Measurements from ENCODE around the gene DNAJC22. TPM values are rescaled to one million over a fixed set of nuclear protein-coding genes. Genes with fewer than 3 reads are reported as not detected.

The DNAJC22 gene
- 23.0 and 31.7 TPM in 2 replicates for total RNA-seq (2016; rRNA removed; fragmentation: Illumina TruSeq; extraction: Trizol)
- total RNA-seq (2016; cell fraction: cytosol; rRNA removed; fragmentation: Illumina TruSeq; extraction: Trizol; ENCODE audit: low read depth), result 8.6 and 10.6 TPM in 2 replicates
- total RNA-seq (2016; cell fraction: insoluble cytoplasmic fraction; rRNA removed; fragmentation: Illumina TruSeq; extraction: Trizol), result 28.2 and 31.3 TPM in 2 replicates
- 31.0 and 32.2 TPM in 2 replicates for total RNA-seq (2016; cell fraction: membrane; rRNA removed; fragmentation: Illumina TruSeq; extraction: Trizol)
- total RNA-seq (2016; cell fraction: nucleus; rRNA removed; fragmentation: Illumina TruSeq; extraction: Trizol), result 18.7 and 28.7 TPM in 2 replicates
- polyA plus RNA-seq (2011; rRNA removed), result 25.2 and 25.3 TPM in 2 replicates
- polyA plus RNA-seq (2011; cell fraction: cytosol; rRNA removed), result 21.8 and 23.4 TPM in 2 replicates
- 17.7 and 19.2 TPM in 2 replicates for polyA plus RNA-seq (2011; cell fraction: nucleus; rRNA removed)
- 12.3 and 19.2 TPM in 2 replicates for polyA plus RNA-seq (2012)
- 8.0 and 8.6 TPM in 2 replicates for polyA plus RNA-seq (2016; cell fraction: cytosol; fragmentation: Illumina TruSeq; extraction: Trizol; ENCODE audit: low read depth)
- 23.5 TPM in 2 replicates for polyA plus RNA-seq (2016; cell fraction: insoluble cytoplasmic fraction; fragmentation: Illumina TruSeq; extraction: Trizol; ENCODE audit: low read depth)
- polyA plus RNA-seq (2016; cell fraction: membrane; fragmentation: Illumina TruSeq; extraction: Trizol; ENCODE audit: low read depth), result 19.8 and 20.5 TPM in 2 replicates
- 33.4 and 37.4 TPM in 2 replicates for polyA plus RNA-seq (2016; cell fraction: nucleus; fragmentation: Illumina TruSeq; extraction: Trizol; ENCODE audit: insufficient read depth, low read depth)
- 5.2 and 42.6 TPM in 2 replicates for polyA minus RNA-seq (2011; rRNA and poly(A)+ RNA removed; ENCODE audit: low replicate concordance)
- polyA minus RNA-seq (2011; cell fraction: cytosol; rRNA and poly(A)+ RNA removed), result 11.0 and 11.7 TPM in 2 replicates
- 13.9 and 17.5 TPM in 2 replicates for polyA minus RNA-seq (2011; cell fraction: nucleus; rRNA and poly(A)+ RNA removed)
- percentile 88 among the genes with signal in this experiment for Bru-seq, nascent RNA
- BruChase-seq, experiment 1, labeled RNA remaining after a 6-hour chase, result percentile 97 among the genes with signal in this experiment
- percentile 92 among the genes with signal in this experiment for BruChase-seq, experiment 2, labeled RNA remaining after a 2-hour chase
- long read RNA-seq, experiment 1, partial matches to known transcripts, result 17 of 25 reads
- long read RNA-seq, experiment 1, other reads (novel, unspliced or antisense), result 8 of 25 reads
- long read RNA-seq, experiment 2, partial matches to known transcripts, result 29 of 73 reads
- long read RNA-seq, experiment 2, other reads (novel, unspliced or antisense), result 44 of 73 reads

DNA sequence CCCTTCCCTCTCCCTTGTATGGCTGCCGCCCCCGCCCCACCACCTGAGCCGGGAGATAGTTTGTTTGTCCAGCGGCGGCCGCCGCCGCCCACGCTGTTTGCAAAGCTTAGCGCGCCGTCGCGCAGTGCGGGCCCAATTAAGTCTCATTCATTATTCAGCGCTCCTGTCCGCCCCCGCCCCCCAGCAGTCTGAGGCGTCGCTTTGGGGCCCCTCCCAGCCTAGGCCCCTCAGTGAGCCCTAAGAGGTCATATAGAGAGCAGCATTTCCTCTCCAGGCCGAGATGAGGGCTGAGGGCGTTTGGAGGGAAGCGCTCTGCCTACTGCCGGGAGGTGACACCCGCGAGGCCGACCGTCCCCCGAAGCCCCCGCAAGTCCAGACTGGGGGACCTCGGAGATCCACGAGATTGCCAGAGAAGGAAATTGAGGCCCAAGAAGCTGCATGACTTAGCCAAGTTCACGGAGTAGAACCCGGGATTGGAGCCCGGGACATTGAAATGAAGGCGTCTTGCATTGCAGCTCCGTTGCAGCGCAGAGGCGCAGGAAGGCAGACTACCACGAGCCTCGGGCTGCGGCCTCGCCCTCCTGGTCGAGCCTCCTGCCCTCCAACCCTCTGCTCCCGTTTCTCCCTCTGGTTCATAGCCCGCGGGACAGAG is at the start of gene DNAJC22:
TSS of gene DNAJC22 (plus strand) at position 230 of the 652 bp plus-strand sequence. CDS start 1,985 bp downstream, outside the sequence.
- peaks cover 67% of the 10 kb centered on the region for H3K4me1 ChIP-seq (ENCODE audit: insufficient read depth, low read length)
- peaks cover 13 to 47% of the 10 kb centered on the region in 2 experiments; a peak in 4 of 5 replicates for H3K27me3 ChIP-seq (ENCODE audit: control insufficient read depth in 1 of 2, insufficient read depth in 2 of 2, low read length in 2 of 2)
- intact Hi-C loops (cut with micrococcal nuclease; ENCODE audit: unreplicated experiment) (loop anchor here (1.0 kb wide), 1 partner anchor 23 kb away; the partner anchor contains the start of gene TROAP), in situ Hi-C loops (cut with HindIII; ENCODE audit: extremely low pct_ligation_motif_present, low pct_unique_long_range_greater_than_20kb) (loop anchor here (10.0 kb wide), 1 partner anchor 62 kb away; no protein-coding TSS in a partner anchor)
- H3K36me3 ChIP-seq (replicated peaks in 1 of 2; ENCODE audit: control insufficient read depth in 1 of 2, insufficient read depth in 2 of 2, low read length in 2 of 2), result peaks cover 2 to 3% of the 10 kb centered on the region in 2 experiments; a peak in 2 of 5 replicates
- no TSS peak for BruUV-seq (replicated peaks)
- CTCF ChIA-PET (ENCODE audit: low intra/inter-chr PET ratio, low total read pairs), result interaction anchor here (1.0 to 3.0 kb wide), 3 partner anchors 15 to 167 kb away, joined by 4 to 6 read pairs (median 5); no protein-coding TSS in a partner anchor
- H3K4me2 ChIP-seq (ENCODE audit: low read depth, low read length), result peak within 1 kb of the TSS; percentile 98
- peak within 1 kb of the TSS; percentile 42 for H3K9ac ChIP-seq (ENCODE audit: insufficient read depth, low read depth, low read length)
- no peak for FAIRE-seq
- no peak within 1 kb of the TSS for H2AFZ ChIP-seq (ENCODE audit: low read length)
- no peaks in the 10 kb centered on the region for H3K9me3 ChIP-seq (ENCODE audit: low read length)
- 0 out of 2 replicates have a peak, but pooled peaks cover 6% of the 10 kb centered on the region for H4K20me1 ChIP-seq (ENCODE audit: insufficient read depth, low read length)
- ATAC-seq, result peak; percentile 17
- peak within 1 kb of the TSS; percentile 48 to 84 (median 63) for H3K4me3 ChIP-seq (replicated peaks in 1 of 3; ENCODE audit: insufficient read depth in 1 of 3, low read depth in 2 of 3, low read length in 3 of 3)
- WGBS (ENCODE audit: low lambda C conversion rate), result 1% methylated on average over 27 of the region's 47 CpGs
- no peak for DNase-seq (ENCODE audit: low spot score)
- POLR2A ChIA-PET, result interaction anchor here (0.7 to 4.5 kb wide), 9 partner anchors 10 to 167 kb away, joined by 3 to 41 read pairs (median 8); partner anchors contain the start of genes SPATS2 and TROAP
- peaks cover 17% of the 10 kb centered on the region for H3K79me2 ChIP-seq (ENCODE audit: insufficient read depth, low read length)
- H3K27ac ChIP-seq (ENCODE audit: extremely low read length, insufficient read depth, low read length), result no peak within 1 kb of the TSS
- 0 out of 2 replicates have a peak, but pooled peaks have one; percentile 14 for TF ChIP-seq NR2F2 (IDR thresholded peaks at IDR 0.05; ENCODE audit: borderline replicate concordance, low read depth)
- TF ChIP-seq SMAD9 (CRISPR knock-in tag; IDR thresholded peaks at IDR 0.05), result 0 out of 2 replicates have a peak, but pooled peaks have one; percentile 54
- no peak for TF ChIP-seq MTF2 (CRISPR knock-in tag; IDR thresholded peaks at IDR 0.05; ENCODE audit: borderline replicate concordance)
- TF ChIP-seq ATF7-NPFF (CRISPR knock-in tag; IDR thresholded peaks at IDR 0.05; ENCODE audit: low read depth), result peak; percentile 84; the same call in 1 of the 2 replicates
- 0 out of 2 replicates have a peak, but pooled peaks have one; percentile 9 for TF ChIP-seq ZNF30 (CRISPR knock-in tag; IDR thresholded peaks at IDR 0.05)
- no peak for TF ChIP-seq TMF1 (CRISPR knock-in tag; IDR thresholded peaks at IDR 0.05; ENCODE audit: low read depth)
- TF ChIP-seq ZNF724P (CRISPR knock-in tag; IDR thresholded peaks at IDR 0.05; ENCODE audit: borderline replicate concordance), result peak; percentile 24; the same call in 1 of the 2 replicates
- peak; percentile 35; the same call in 1 of the 2 replicates for TF ChIP-seq SP2 (CRISPR knock-in tag; IDR thresholded peaks at IDR 0.05)
- no peak for TF ChIP-seq FOSL2 (CRISPR knock-in tag; IDR thresholded peaks at IDR 0.05)
- peak; percentile 47; the same call in 1 of the 2 replicates for TF ChIP-seq ZNF253 (CRISPR knock-in tag; IDR thresholded peaks at IDR 0.05; ENCODE audit: borderline replicate concordance)
- TF ChIP-seq ZBTB42 (CRISPR knock-in tag; IDR thresholded peaks at IDR 0.05), result peak; percentile 64; the same call in 1 of the 2 replicates
- no peak for TF ChIP-seq BCL6 (CRISPR knock-in tag; IDR thresholded peaks at IDR 0.05)
- no peak for TF ChIP-seq PCBP2 (optimal IDR thresholded peaks at IDR 0.05; ENCODE audit: low read depth, low read length, poor library complexity, severe bottlenecking)
- TF ChIP-seq ZMAT3 (CRISPR knock-in tag; conservative IDR thresholded peaks at IDR 0.05), result peak; percentile 73; the same call in 1 of the 2 replicates
- TF ChIP-seq SATB2 (CRISPR knock-in tag; IDR thresholded peaks at IDR 0.05), result 0 out of 2 replicates have a peak, but pooled peaks have one; percentile 30
- TF ChIP-seq, protein P1, sequence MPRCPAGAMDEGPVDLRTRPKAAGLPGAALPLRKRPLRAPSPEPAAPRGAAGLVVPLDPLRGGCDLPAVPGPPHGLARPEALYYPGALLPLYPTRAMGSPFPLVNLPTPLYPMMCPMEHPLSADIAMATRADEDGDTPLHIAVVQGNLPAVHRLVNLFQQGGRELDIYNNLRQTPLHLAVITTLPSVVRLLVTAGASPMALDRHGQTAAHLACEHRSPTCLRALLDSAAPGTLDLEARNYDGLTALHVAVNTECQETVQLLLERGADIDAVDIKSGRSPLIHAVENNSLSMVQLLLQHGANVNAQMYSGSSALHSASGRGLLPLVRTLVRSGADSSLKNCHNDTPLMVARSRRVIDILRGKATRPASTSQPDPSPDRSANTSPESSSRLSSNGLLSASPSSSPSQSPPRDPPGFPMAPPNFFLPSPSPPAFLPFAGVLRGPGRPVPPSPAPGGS (CRISPR knock-in tag; IDR thresholded peaks at IDR 0.05), result peak; percentile 58; the same call in 1 of the 2 replicates
- TF ChIP-seq TGIF2 (CRISPR knock-in tag; IDR thresholded peaks at IDR 0.05), result peak; percentile 62; the same call in 1 of the 2 replicates
